Measurements from ENCODE around the gene LIPE.

Gene LIPE

DNA sequence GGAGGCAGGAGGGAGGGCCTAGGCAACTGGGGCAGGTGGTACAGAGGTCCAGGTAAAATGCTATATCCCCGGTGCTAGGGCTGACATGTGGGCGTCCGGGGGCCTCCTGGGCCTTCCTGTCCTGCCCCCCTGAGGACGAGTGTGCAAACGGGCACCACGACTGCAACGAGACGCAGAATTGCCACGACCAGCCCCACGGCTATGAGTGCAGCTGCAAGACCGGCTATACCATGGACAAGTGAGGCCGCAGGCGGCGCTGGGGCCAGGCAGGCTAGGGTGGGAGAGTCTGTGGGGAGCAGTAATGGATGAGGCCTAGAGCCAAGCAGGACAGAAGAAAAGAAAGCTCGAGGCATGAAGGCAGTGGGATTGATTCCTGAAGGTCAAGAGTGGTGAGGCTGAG, 58.4 kb downstream of the LIPE start:
- TF ChIP-seq GATA2 (IDR thresholded peaks at IDR 0.05; ENCODE audit: low read depth, low read length): no peak
- TF ChIP-seq GATA3 (IDR thresholded peaks at IDR 0.05; ENCODE audit: low read depth, low read length): no peak

DNA sequence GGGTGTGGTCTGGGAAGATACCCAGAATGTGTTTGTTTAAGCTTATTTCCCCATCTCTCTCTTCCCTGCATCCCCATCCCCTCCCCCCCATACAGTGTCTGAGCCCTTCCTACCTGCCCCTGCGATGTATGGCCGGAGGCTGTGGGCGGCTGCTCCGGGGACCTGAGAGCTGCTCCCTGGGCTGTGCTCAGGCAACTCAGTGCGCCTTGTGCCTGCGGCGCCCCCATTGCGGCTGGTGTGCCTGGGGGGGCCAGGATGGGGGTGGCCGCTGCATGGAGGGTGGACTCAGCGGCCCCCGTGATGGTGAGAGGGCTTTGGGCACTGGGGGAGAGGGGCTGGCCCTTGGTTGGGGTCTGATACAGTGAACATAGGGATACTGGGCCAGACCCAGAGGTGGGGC, 58.8 kb downstream of the LIPE start:
- no peak for TF ChIP-seq GATA3 (IDR thresholded peaks at IDR 0.05; ENCODE audit: low read depth, low read length)

DNA sequence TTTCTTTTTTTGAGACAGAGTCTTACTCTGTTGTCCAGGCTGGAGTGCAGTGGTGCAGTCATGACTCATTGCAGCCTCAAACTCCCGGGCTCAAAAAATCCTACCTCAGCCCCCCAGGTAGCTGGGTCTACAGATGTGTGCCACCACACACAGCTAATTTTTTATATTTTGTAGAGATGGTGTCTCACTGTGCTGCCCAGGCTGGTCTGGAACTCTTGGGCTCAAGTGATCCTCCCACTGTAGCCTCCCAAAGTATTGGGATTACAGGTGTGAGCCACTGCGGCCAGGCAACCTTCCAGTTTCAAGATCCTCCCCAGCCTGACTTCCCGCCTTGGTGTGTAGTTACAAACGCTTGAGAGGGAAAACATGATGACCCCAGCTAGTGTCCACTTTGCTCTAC, 59.3 kb downstream of the LIPE start:
- TF ChIP-seq GATA3 (IDR thresholded peaks at IDR 0.05; ENCODE audit: low read depth, low read length) (no peak), GATA2 (IDR thresholded peaks at IDR 0.05; ENCODE audit: low read depth, low read length) (no peak)

DNA sequence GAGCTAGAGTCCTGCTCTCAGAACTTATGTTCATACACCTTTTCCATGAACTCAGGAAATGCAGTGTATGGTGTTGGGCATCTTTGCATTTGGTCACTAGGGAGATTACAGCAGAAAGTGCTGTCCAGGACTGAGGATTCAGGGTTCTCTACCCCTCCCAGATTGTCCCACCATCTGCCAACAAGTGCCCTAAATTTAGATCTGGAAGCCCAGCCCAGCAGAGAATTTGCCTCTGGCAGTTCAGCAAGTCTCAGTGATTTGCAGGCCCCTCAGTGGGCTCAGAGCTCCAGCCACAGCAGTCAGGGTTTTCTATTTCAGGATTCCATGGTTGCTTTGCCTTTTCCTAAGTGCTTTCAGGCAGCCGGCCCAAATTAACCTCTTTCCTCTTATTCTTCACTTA, 60.5 kb downstream of the LIPE start:
- TF ChIP-seq GATA2 (IDR thresholded peaks at IDR 0.05; ENCODE audit: low read depth, low read length): no peak
- TF ChIP-seq GATA3 (IDR thresholded peaks at IDR 0.05; ENCODE audit: low read depth, low read length): no peak

DNA sequence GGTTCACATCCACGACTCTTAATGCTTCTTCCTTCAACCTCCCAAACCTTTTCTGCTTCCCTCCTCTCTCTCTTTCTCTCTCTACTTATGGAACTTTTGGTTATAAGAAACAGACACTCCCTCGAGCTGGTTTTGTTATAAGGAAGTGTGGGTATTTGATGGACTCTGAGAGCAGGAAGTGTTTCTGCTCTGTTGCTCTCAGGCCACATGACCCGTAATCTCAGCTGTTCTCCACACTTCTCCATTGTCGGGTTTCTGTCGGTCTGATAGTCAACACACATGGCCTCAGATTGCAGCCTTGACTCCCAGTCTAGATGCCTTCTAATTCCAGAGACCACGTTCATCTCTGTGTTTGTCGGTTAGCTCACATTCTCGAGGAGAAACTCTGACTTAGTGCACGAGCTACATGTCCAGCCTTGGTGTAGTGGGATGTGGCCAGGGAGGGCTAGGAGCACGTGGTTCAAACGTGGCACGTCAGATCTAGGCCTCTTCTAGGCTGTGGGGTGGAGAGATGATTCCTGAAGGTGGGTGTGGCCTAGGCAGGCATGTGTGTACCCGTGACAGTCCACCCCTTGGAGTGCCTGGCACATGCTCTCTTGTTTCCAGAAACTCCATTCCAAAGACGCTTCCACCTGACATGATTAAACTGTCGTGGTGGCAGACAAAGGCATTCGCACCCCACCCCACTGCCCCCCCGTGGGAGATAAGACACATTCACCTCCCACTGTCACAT, 63.4 kb downstream of the LIPE start:
- TF ChIP-seq GATA2 (IDR thresholded peaks at IDR 0.05; ENCODE audit: low read depth, low read length): no peak
- no peak for TF ChIP-seq GATA3 (IDR thresholded peaks at IDR 0.05; ENCODE audit: low read depth, low read length)

DNA sequence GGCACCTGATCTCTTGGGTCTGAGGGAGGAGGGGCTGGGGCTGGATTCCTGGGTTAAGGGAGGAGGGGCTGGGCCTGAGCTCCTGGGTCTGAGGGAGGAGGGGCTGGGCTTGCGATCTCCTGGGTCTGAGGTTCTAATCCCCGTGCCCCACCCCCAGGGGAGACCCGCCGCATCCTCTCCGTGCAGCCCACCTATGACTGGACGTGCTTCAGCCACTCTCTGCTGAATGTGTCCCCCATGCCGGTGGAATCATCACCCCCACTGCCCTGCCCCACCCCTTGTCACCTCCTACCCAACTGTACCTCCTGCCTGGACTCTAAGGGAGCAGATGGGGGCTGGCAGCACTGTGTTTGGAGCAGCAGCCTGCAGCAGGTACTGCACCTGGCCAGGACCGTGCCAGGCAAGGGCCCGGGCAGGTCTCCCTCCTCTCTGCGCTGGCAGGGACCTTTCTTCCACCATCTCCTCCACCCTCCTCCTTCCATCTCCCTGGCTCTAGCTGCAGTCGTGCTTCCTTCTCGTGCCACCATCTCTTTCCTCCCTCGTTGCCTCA, 64.2 kb downstream of the LIPE start:
- TF ChIP-seq GATA3 (IDR thresholded peaks at IDR 0.05; ENCODE audit: low read depth, low read length): no peak
- no peak for TF ChIP-seq GATA2 (IDR thresholded peaks at IDR 0.05; ENCODE audit: low read depth, low read length)

DNA sequence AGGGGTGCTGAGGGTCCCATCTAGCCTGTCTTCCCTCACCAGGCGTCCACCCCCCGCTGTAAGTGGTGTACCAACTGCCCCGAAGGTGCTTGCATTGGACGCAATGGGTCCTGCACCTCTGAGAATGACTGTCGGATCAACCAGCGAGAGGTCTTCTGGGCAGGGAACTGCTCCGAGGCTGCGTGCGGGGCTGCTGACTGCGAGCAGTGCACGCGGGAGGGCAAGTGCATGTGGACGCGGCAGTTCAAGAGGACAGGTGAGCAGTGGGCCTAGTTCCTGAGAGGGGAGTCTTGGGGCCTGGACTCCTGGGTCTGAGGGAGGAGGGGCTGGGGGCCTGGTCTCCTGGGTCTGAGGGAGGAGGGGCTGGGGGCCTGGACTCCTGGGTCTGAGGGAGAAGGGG, 64.8 kb downstream of the LIPE start:
- TF ChIP-seq GATA2 (IDR thresholded peaks at IDR 0.05; ENCODE audit: low read depth, low read length): no peak

DNA sequence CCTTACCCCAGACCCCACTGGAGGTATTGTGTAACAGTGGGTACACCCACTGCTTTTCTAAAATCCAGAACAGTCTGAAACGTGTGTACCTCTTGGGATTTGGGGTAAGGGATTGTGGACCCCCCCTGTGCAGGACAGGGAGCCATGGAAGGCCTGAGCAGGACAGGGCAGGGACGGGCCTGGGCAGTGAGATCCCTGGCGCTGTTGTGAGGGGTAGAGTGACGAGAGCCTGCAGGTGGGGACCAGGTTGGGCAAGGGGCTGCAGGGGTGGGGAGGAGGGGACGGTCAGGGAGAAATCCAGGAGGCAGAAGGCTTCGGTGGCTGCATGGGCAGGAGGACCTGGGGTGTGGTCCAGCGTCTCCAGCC, 65.7 kb downstream of the LIPE start:
- TF ChIP-seq GATA2 (IDR thresholded peaks at IDR 0.05; ENCODE audit: low read depth, low read length): no peak
- TF ChIP-seq GATA3 (IDR thresholded peaks at IDR 0.05; ENCODE audit: low read depth, low read length): no peak

DNA sequence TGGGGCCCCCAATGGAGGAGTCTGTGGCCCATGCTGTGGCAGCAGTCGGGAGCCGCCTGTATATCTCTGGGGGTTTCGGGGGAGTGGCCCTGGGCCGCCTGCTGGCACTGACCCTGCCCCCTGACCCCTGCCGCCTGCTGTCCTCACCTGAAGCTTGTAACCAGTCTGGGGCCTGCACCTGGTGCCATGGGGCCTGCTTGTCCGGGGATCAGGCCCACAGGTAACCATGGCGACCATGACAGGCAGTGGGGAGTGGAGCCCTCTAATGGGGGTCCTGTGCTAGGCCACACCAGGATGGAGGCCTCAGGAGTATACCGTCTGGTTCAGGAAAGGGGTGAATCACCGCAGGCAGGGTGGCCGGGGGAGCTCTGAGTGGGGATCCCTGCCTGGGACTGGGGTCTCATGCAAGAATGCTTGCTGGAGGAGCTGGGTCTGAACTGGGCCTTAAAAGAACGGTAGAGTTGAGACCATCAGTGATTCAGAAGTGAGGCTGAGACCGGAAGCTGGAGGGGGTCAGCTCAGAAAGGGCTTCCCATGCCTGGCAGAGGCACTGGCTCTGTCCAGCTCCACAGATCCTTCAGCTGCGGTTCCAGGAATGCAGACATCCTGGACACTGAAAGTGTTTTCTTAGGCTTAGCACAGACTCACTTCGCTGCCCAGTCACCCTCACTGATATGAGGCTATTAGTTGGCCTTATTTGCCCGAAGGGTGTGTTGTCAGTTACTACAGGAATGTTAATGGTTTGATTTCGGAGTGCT, 66.2 kb downstream of the LIPE start:
- TF ChIP-seq GATA2 (IDR thresholded peaks at IDR 0.05; ENCODE audit: low read depth, low read length) (no peak), GATA3 (IDR thresholded peaks at IDR 0.05; ENCODE audit: low read depth, low read length) (no peak)

DNA sequence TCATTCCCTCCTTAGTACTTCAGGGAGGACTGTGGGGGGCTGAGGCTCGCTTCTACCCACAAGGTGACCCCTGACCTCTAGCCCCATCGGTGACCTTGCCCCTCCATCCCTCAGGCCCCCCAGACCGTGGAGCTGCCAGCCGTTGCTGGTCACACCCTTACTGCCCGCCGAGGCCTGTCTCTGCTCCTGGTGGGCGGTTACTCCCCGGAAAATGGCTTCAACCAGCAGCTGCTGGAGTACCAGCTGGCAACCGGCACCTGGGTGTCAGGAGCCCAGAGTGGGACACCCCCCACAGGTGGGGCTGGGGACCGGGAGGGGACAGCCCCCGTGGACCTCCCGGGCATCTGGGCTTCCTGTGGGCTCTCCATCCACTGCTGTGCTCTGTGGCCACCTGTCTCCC, 69.9 kb downstream of the LIPE start:
- no peak for TF ChIP-seq GATA2 (IDR thresholded peaks at IDR 0.05; ENCODE audit: low read depth, low read length)
- TF ChIP-seq GATA3 (IDR thresholded peaks at IDR 0.05; ENCODE audit: low read depth, low read length): no peak

DNA sequence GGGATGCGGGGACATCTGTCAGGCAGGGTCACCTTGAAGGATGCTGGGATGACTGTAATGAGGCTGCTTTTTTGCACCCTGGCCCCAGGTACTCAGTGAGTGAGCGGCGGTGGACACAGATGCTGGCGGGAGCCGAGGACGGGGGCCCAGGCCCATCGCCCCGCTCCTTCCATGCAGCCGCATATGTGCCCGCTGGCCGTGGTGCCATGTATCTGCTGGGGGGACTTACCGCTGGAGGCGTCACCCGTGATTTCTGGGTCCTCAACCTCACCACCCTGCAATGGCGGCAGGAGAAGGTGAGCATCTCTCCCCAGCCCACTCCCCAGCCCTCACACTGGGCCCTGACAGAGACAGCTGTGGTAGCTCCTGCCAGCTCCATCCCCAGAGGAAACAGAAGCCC, 70.5 kb downstream of the LIPE start:
- TF ChIP-seq GATA2 (IDR thresholded peaks at IDR 0.05; ENCODE audit: low read depth, low read length): no peak
- TF ChIP-seq GATA3 (IDR thresholded peaks at IDR 0.05; ENCODE audit: low read depth, low read length): no peak

DNA sequence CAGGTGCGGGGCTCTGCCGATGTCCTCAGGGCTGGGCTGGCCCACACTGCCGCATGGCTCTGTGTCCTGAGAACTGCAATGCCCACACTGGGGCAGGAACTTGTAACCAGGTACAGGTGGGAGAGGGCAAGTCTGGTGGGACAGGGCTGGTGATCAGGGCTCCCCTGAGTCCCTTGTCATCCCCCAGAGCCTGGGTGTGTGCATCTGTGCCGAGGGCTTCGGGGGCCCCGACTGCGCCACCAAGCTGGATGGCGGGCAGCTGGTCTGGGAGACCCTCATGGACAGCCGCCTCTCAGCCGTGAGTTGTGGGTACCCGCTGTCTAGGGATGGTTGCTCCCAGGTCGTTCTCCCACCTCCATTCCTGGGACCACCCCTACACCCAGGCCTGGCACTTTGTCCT, 71.3 kb downstream of the LIPE start:
- no peak for TF ChIP-seq GATA2 (IDR thresholded peaks at IDR 0.05; ENCODE audit: low read depth, low read length)
- TF ChIP-seq GATA3 (IDR thresholded peaks at IDR 0.05; ENCODE audit: low read depth, low read length): no peak

DNA sequence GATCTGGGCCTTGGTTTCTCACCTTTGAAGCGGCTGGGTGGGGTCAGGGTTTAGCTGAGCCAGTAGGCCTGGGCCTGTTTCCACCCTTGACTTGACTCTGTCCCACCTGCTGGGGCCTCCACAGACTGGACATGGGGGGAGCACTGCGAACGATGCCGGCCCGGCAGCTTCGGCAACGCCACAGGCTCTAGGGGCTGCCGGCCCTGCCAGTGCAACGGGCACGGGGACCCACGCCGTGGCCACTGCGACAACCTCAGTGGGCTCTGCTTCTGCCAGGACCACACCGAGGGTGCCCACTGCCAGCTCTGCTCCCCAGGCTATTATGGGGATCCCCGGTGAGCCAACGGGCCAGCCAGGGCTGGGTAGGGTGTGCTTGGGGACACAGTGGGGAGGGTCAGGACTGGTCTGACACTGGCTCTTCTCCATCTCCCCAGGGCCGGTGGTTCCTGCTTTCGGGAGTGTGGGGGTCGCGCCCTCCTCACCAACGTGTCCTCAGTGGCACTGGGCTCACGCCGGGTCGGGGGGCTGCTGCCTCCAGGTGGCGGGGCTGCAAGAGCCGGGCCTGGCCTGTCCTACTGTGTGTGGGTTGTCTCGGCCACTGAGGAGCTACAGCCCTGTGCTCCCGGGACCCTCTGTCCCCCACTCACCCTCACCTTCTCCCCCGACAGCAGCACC, 73.7 kb downstream of the LIPE start:
- TF ChIP-seq GATA2 (IDR thresholded peaks at IDR 0.05; ENCODE audit: low read depth, low read length) (no peak), GATA3 (IDR thresholded peaks at IDR 0.05; ENCODE audit: low read depth, low read length) (no peak)

DNA sequence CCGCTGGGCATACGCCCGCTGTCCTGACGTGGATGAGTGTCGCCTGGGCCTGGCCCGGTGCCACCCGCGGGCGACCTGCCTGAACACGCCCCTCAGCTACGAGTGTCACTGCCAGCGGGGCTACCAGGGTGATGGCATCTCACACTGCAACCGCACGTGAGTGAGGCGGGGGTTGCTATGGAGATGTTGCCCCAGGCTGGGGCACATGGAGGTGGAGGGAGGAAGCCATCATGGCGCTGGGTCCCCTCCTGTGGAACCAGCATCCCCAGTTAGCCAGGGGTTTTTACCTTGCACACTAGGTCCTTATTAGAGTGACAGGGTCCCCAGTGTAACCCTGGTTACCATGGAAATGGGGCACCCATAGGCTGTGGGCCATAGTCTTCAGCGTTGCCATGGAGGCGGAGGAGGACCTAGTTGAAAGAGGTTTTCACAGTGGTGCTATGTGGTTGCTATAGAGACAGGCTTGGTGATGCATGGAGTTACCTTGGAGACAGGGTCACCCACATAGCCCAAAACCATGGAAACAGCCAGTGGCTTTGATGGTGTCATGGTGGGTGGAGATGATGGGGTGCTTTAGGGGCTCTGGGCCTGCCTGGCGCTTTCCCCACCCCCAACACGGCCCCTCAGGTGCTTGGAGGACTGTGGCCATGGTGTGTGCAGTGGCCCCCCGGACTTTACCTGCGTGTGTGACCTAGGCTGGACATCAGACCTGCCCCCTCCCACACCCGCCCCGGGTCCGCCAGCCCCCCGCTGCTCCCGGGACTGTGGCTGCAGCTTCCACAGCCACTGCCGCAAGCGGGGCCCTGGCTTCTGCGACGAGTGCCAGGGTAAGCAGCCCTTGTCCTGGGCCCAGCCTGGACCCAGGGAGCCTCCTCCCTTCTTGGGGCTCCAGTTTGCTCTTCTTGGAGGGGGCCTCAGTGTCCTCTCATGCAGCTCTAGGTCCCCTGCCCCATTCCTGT, 74.6 kb downstream of the LIPE start:
- no peak for TF ChIP-seq GATA2 (IDR thresholded peaks at IDR 0.05; ENCODE audit: low read depth, low read length)
- no peak for TF ChIP-seq GATA3 (IDR thresholded peaks at IDR 0.05; ENCODE audit: low read depth, low read length)

All from SH-SY5Y (cell line).